Measurements from ENCODE around the gene MAML2. TPM values are rescaled to one million over a fixed set of nuclear protein-coding genes. Genes with fewer than 3 reads are reported as not detected.

The MAML2 gene
- total and polyA plus RNA-seq, 2 of the 13 experiments (the other 11 are each of a cell fraction or from before 2014, with no cell fraction given): 2.3 to 25.9 TPM

DNA sequence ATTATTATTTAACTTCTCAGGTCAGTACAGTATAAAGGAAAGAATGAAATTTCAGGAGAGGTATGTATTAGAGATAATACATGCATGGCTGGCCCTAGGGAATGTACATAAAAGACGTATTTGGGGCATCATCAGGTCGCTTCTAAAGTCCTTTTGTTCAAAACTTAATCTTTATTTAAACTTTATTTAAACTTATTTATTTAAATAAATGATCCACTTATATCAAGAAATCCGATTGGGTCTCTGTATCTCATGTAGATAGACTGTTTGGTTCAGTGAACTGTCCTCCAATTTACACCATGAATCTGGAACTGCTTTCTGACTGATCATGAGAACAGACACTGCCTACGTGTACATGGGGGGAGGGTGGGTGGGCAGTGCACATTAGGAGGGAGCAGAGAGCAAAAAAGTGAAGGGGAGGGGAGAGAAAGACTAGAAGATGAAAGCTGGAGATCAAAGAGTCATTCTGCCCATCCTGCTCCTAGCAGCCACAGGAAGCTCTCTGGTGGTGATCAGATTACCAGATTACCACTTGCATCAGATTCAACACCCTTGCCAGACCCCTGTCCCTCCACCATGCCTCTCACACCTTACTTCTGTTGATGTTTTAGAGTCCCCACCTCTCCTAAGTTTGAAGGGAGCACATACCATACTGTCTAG lies 327.0 kb downstream of the MAML2 start:
- CTCF ChIA-PET (ENCODE audit: low intra/inter-chr PET ratio, low total read pairs): no interaction called here
- no TSS peak for BruUV-seq (replicated peaks)
- H3K4me2 ChIP-seq (ENCODE audit: low read depth, low read length): peak overlapping the region; percentile 48
- peaks cover 87% of the 10 kb centered on the region for H3K4me1 ChIP-seq (ENCODE audit: insufficient read depth, low read length)
- 26% methylated on average over 4 of the region's 4 CpGs for whole genome bisulfite sequencing (ENCODE audit: low lambda C conversion rate)
- intact Hi-C loops (cut with micrococcal nuclease; ENCODE audit: unreplicated experiment) (loop anchor here (10.0 kb wide), 1 partner anchor 91 kb away; the partner anchor contains the start of gene MTMR2), in situ Hi-C loops (cut with HindIII; ENCODE audit: extremely low pct_ligation_motif_present, low pct_unique_long_range_greater_than_20kb) (loop anchor here (10.0 kb wide), 1 partner anchor 329 kb away; the partner anchor contains the start of gene MAML2)
- peaks cover 4% of the 10 kb centered on the region for H3K79me2 ChIP-seq (ENCODE audit: insufficient read depth, low read length)
- H4K20me1 ChIP-seq (ENCODE audit: insufficient read depth, low read length): no peaks in the 10 kb centered on the region
- H3K9ac ChIP-seq (ENCODE audit: insufficient read depth, low read depth, low read length): peak overlapping the region; percentile 61
- ATAC-seq (peak; percentile 70), DNase-seq (ENCODE audit: low spot score) (peak; percentile 98), FAIRE-seq (peak; percentile 81)
- no peaks in the 10 kb centered on the region for H3K9me3 ChIP-seq (ENCODE audit: low read length)
- H2AFZ ChIP-seq (ENCODE audit: low read length): no peak overlapping the region
- H3K4me3 ChIP-seq (replicated peaks in 1 of 3; ENCODE audit: insufficient read depth in 1 of 3, low read depth in 2 of 3, low read length in 3 of 3): no peak overlapping the region; a peak in 1 of 6 replicates
- H3K27me3 ChIP-seq (ENCODE audit: control insufficient read depth in 1 of 2, insufficient read depth in 2 of 2, low read length in 2 of 2): no peaks in the 10 kb centered on the region
- POLR2A ChIA-PET: interaction anchor here (0.8 to 1.2 kb wide), 5 partner anchors 40 to 374 kb away, joined by 3 to 4 read pairs (median 3); partner anchors contain the start of genes CCDC82, JRKL, MAML2 and MTMR2
- peak overlapping the region; percentile 97 for H3K27ac ChIP-seq (ENCODE audit: extremely low read length, insufficient read depth, low read length)
- peaks cover 1 to 2% of the 10 kb centered on the region in 2 experiments; a peak in 2 of 5 replicates for H3K36me3 ChIP-seq (replicated peaks in 1 of 2; ENCODE audit: control insufficient read depth in 1 of 2, insufficient read depth in 2 of 2, low read length in 2 of 2)
- TF ChIP-seq, protein P1, sequence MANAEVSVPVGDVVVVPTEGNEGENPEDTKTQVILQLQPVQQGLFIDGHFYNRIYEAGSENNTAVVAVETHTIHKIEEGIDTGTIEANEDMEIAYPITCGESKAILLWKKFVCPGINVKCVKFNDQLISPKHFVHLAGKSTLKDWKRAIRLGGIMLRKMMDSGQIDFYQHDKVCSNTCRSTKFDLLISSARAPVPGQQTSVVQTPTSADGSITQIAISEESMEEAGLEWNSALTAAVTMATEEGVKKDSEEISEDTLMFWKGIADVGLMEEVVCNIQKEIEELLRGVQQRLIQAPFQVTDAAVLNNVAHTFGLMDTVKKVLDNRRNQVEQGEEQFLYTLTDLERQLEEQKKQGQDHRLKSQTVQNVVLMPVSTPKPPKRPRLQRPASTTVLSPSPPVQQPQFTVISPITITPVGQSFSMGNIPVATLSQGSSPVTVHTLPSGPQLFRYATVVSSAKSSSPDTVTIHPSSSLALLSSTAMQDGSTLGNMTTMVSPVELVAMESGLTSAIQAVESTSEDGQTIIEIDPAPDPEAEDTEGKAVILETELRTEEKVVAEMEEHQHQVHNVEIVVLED (CRISPR knock-in tag; IDR thresholded peaks at IDR 0.05; ENCODE audit: borderline replicate concordance): no peak
- TF ChIP-seq ZNF644 (CRISPR knock-in tag; IDR thresholded peaks at IDR 0.05; ENCODE audit: low read depth) (peak; percentile 78), REST (IDR thresholded peaks at IDR 0.05; ENCODE audit: borderline replicate concordance in 1 of 2, low read depth in 1 of 2, low read length in 2 of 2) (no peak), ZNF598 (CRISPR knock-in tag; IDR thresholded peaks at IDR 0.05; ENCODE audit: borderline replicate concordance) (no peak), ZNF780A (CRISPR knock-in tag; IDR thresholded peaks at IDR 0.05) (no peak), SMAD3 (CRISPR knock-in tag; IDR thresholded peaks at IDR 0.05) (0 out of 2 replicates have a peak, but pooled peaks have one; percentile 45), REL (CRISPR knock-in tag; conservative IDR thresholded peaks at IDR 0.05) (no peak), GABPA (IDR thresholded peaks at IDR 0.05; ENCODE audit: low read depth, low read length) (no peak), GABPA (CRISPR knock-in tag; IDR thresholded peaks at IDR 0.05; ENCODE audit: low read depth) (peak; percentile 68), YEATS4 (CRISPR knock-in tag; IDR thresholded peaks at IDR 0.05; ENCODE audit: borderline replicate concordance) (peak; percentile 57; the same call in 1 of the 2 replicates), THAP8 (CRISPR knock-in tag; IDR thresholded peaks at IDR 0.05; ENCODE audit: borderline replicate concordance) (no peak), KLF11 (CRISPR knock-in tag; IDR thresholded peaks at IDR 0.05) (no peak), ZNF878 (CRISPR knock-in tag; IDR thresholded peaks at IDR 0.05) (no peak)
- TF ChIP-seq, protein P2, sequence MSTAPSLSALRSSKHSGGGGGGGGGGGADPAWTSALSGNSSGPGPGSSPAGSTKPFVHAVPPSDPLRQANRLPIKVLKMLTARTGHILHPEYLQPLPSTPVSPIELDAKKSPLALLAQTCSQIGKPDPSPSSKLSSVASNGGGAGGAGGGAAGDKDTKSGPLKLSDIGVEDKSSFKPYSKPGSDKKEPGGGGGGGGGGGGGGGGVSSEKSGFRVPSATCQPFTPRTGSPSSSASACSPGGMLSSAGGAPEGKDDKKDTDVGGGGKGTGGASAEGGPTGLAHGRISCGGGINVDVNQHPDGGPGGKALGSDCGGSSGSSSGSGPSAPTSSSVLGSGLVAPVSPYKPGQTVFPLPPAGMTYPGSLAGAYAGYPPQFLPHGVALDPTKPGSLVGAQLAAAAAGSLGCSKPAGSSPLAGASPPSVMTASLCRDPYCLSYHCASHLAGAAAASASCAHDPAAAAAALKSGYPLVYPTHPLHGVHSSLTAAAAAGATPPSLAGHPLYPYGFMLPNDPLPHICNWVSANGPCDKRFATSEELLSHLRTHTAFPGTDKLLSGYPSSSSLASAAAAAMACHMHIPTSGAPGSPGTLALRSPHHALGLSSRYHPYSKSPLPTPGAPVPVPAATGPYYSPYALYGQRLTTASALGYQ (CRISPR knock-in tag; IDR thresholded peaks at IDR 0.05): peak; percentile 44; the same call in 1 of the 2 replicates
